HG03025 (cell line): ENCODE measurements around the gene CRYL1.

Experiments
- ATAC-seq: cut with Tn5 transposase; IDR thresholded peaks from one replicate; pipeline ENCODE4 v1.9.1; 2021; ENCODE audit warnings: mild to moderate bottlenecking, moderate library complexity; ENCODE audit not compliant: unreplicated experiment, low FRiP score

CRYL1 gene

DNA sequence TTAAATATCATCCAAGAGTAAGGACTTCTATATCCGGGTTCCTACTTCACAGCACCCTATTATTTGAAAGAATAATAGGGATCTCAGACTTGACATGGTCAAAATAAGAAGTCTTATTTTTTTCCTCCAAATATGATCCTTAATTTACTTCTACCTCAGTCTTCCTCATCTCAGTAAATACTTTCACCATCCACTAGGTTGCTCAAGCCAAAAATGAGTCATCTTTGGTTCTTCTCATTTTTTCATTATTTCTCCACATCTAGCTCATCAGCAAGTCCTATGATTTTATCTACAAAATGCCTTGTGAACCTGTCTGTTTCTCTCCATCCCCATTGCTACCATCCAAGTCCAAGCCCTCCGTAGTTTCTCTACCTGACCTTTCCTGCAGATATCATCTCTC is 171.7 kb downstream of the CRYL1 start:
- ATAC-seq = no peak
